Measurements from ENCODE around the gene TPST1. TPM values are rescaled to one million over a fixed set of nuclear protein-coding genes. Genes with fewer than 3 reads are reported as not detected.

Gene TPST1
- polyA plus RNA-seq, 1 of the 3 experiments (the other 2 are of a cell fraction): 36.4 TPM

GRCh38 chr7:66315192-66315591, 110.1 kb downstream of the TPST1 start:
- H3K27ac ChIP-seq (ENCODE audit: low read depth in 2 of 2, low read length in 1 of 2): no peak overlapping the region
- H3K4me1 ChIP-seq (ENCODE audit: control insufficient read depth in 1 of 2, insufficient read depth in 2 of 2, low read depth in 1 of 2, low read length in 1 of 2): peaks cover 0 to 7% of the 10 kb centered on the region in 2 experiments; a peak in 2 of 4 replicates
- TF ChIP-seq TCF12 (IDR thresholded peaks at IDR 0.05) (no peak), RFX5 (IDR thresholded peaks at IDR 0.05; ENCODE audit: low read length) (no peak), RAD21 (IDR thresholded peaks at IDR 0.05; ENCODE audit: low read length) (no peak), FOSL2 (IDR thresholded peaks at IDR 0.05; ENCODE audit: borderline replicate concordance, low read depth) (no peak)
- no peak for DNase-seq
- H3K79me2 ChIP-seq (ENCODE audit: insufficient read depth): peaks cover 11% of the 10 kb centered on the region; the same call in 1 of the 2 replicates
- H3K4me2 ChIP-seq: no peak overlapping the region
- H3K9ac ChIP-seq: no peak overlapping the region
- H4K20me1 ChIP-seq (ENCODE audit: insufficient read depth): no peaks in the 10 kb centered on the region
- CTCF ChIA-PET: no interaction called here
- peaks cover 13% of the 10 kb centered on the region for H3F3A ChIP-seq (replicated peaks; ENCODE audit: insufficient read depth)
- H3K27me3 ChIP-seq (ENCODE audit: insufficient read depth): no peaks in the 10 kb centered on the region
- H3K4me3 ChIP-seq (ENCODE audit: low read depth in 2 of 2, low read length in 1 of 2): no peak overlapping the region
- no peaks in the 10 kb centered on the region for H3K9me2 ChIP-seq
- 94% methylated on average over 4 of the region's 4 CpGs for WGBS (ENCODE audit: low lambda C conversion rate)
- no peak overlapping the region for H2AFZ ChIP-seq (ENCODE audit: low read depth)
- POLR2A ChIA-PET: no interaction called here
- H3K9me3 ChIP-seq: no peaks in the 10 kb centered on the region
- H3K36me3 ChIP-seq (replicated peaks in 1 of 2; ENCODE audit: control insufficient read depth in 1 of 2, insufficient read depth in 2 of 2, low read length in 1 of 2): no peaks in the 10 kb centered on the region

DNA sequence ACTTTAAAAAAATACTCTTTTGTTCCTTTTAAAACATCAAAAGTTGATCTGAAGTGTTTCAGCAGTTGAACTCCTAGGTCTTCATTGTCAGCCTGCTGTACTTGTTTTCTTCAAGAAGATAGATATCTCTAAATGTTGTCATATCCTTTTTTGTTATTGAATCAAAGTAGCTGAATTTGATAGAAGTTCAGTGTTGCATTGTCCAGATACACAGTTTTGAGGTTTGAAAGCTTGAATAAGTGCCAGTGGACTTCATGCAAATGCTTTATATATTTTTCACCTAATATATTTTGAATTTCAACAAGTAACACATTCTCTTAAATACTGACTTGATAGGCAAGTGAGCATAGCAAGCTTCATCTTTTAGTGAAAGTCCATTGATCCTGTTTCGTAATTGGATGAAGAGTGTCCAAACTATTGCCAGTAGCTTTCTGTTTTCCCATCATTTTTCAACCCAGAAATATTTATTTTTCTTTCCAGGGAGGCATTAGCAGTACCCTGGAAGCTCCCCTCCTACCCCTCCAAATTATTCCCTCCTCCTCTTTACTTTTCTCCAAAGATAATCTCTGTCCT, 114.4 kb downstream of the TPST1 start:
- H3K9me2 ChIP-seq: no peaks in the 10 kb centered on the region
- no peak overlapping the region for H3K9ac ChIP-seq
- no peak overlapping the region for H3K4me2 ChIP-seq
- H3K4me3 ChIP-seq (ENCODE audit: low read depth in 2 of 2, low read length in 1 of 2): no peak overlapping the region
- peak; percentile 52 for TF ChIP-seq JUND (IDR thresholded peaks at IDR 0.05)
- peak; percentile 36; the same call in 1 of the 2 replicates for TF ChIP-seq TEAD4 (IDR thresholded peaks at IDR 0.05; ENCODE audit: borderline replicate concordance, insufficient read depth)
- TF ChIP-seq, protein P1, sequence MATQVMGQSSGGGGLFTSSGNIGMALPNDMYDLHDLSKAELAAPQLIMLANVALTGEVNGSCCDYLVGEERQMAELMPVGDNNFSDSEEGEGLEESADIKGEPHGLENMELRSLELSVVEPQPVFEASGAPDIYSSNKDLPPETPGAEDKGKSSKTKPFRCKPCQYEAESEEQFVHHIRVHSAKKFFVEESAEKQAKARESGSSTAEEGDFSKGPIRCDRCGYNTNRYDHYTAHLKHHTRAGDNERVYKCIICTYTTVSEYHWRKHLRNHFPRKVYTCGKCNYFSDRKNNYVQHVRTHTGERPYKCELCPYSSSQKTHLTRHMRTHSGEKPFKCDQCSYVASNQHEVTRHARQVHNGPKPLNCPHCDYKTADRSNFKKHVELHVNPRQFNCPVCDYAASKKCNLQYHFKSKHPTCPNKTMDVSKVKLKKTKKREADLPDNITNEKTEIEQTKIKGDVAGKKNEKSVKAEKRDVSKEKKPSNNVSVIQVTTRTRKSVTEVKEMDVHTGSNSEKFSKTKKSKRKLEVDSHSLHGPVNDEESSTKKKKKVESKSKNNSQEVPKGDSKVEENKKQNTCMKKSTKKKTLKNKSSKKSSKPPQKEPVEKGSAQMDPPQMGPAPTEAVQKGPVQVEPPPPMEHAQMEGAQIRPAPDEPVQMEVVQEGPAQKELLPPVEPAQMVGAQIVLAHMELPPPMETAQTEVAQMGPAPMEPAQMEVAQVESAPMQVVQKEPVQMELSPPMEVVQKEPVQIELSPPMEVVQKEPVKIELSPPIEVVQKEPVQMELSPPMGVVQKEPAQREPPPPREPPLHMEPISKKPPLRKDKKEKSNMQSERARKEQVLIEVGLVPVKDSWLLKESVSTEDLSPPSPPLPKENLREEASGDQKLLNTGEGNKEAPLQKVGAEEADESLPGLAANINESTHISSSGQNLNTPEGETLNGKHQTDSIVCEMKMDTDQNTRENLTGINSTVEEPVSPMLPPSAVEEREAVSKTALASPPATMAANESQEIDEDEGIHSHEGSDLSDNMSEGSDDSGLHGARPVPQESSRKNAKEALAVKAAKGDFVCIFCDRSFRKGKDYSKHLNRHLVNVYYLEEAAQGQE (IDR thresholded peaks at IDR 0.05; ENCODE audit: low read depth, low read length): no peak
- TF ChIP-seq MAX (IDR thresholded peaks at IDR 0.05; ENCODE audit: low read depth): no peak
- peak; percentile 95 for TF ChIP-seq TCF12 (IDR thresholded peaks at IDR 0.05)
- TF ChIP-seq TAF1 (IDR thresholded peaks at IDR 0.05; ENCODE audit: borderline replicate concordance, low read depth, low read length): 0 out of 2 replicates have a peak, but pooled peaks have one; percentile 22
- no peak for TF ChIP-seq MEF2A (IDR thresholded peaks at IDR 0.05; ENCODE audit: borderline replicate concordance, low read depth)
- TF ChIP-seq, protein P2, sequence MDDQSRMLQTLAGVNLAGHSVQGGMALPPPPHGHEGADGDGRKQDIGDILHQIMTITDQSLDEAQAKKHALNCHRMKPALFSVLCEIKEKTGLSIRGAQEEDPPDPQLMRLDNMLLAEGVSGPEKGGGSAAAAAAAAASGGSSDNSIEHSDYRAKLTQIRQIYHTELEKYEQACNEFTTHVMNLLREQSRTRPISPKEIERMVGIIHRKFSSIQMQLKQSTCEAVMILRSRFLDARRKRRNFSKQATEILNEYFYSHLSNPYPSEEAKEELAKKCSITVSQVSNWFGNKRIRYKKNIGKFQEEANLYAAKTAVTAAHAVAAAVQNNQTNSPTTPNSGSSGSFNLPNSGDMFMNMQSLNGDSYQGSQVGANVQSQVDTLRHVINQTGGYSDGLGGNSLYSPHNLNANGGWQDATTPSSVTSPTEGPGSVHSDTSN (IDR thresholded peaks at IDR 0.05): peak; percentile 89
- TF ChIP-seq NFIC (IDR thresholded peaks at IDR 0.05; ENCODE audit: borderline replicate concordance): peak; percentile 72; the same call in 1 of the 2 replicates
- peak; percentile 74; the same call in 1 of the 2 replicates for TF ChIP-seq POLR2AphosphoS5 (IDR thresholded peaks at IDR 0.05; ENCODE audit: low read depth, low read length)
- TF ChIP-seq GABPA (IDR thresholded peaks at IDR 0.05; ENCODE audit: low read depth): no peak
- TF ChIP-seq EP300 (IDR thresholded peaks at IDR 0.05; ENCODE audit: borderline replicate concordance in 1 of 2, low read depth in 1 of 2, low read length in 1 of 2): peak; percentile 46 to 50; a peak in 2 of 4 replicates
- ChIA-PET POLR2A (no interaction called here), CTCF (interaction anchor here (0.9 to 1.5 kb wide), 2 partner anchors 28 to 61 kb away, joined by 3 read pairs; no protein-coding TSS in a partner anchor)
- H3K79me2 ChIP-seq (ENCODE audit: insufficient read depth): peaks cover 11% of the 10 kb centered on the region; the same call in 1 of the 2 replicates
- H3K27ac ChIP-seq (ENCODE audit: low read depth in 2 of 2, low read length in 1 of 2): peak overlapping the region in 1 of 2 experiments; percentile 60; a peak in 1 of 4 replicates
- H3F3A ChIP-seq (replicated peaks; ENCODE audit: insufficient read depth): no peaks in the 10 kb centered on the region
- WGBS (ENCODE audit: low lambda C conversion rate): 98% methylated on average over 1 of the region's 1 CpG
- no peak for DNase-seq
- no peaks in the 10 kb centered on the region for H3K27me3 ChIP-seq (ENCODE audit: insufficient read depth)
- H3K9me3 ChIP-seq: no peaks in the 10 kb centered on the region
- peaks cover 0 to 12% of the 10 kb centered on the region in 2 experiments; a peak in 2 of 4 replicates for H3K4me1 ChIP-seq (ENCODE audit: control insufficient read depth in 1 of 2, insufficient read depth in 2 of 2, low read depth in 1 of 2, low read length in 1 of 2)
- H4K20me1 ChIP-seq (ENCODE audit: insufficient read depth): no peaks in the 10 kb centered on the region
- H2AFZ ChIP-seq (ENCODE audit: low read depth): no peak overlapping the region
- peaks cover 0 to 6% of the 10 kb centered on the region in 2 experiments for H3K36me3 ChIP-seq (replicated peaks in 1 of 2; ENCODE audit: control insufficient read depth in 1 of 2, insufficient read depth in 2 of 2, low read length in 1 of 2)

Measured in SK-N-SH (cell line).